Activated CD8-positive, alpha-beta memory T cell treated with anti-CD3 and anti-CD28 coated beads for 1 hour (primary cell): ENCODE results near the gene RAMP1.
"Not testable (repeated sequence)": the region's sequence is repeated elsewhere in the genome, so short reads cannot be mapped to it uniquely, and the experiment has no call there.

Experiments
- DNase-seq, 2 donors: peaks; one replicate each; pipeline ENCODE4 v3.0.0-alpha.2; 2020; ENCODE audit warnings: low read depth in 1 of 2; ENCODE audit errors: extremely low read depth in 1 of 2

RAMP1 gene

DNA sequence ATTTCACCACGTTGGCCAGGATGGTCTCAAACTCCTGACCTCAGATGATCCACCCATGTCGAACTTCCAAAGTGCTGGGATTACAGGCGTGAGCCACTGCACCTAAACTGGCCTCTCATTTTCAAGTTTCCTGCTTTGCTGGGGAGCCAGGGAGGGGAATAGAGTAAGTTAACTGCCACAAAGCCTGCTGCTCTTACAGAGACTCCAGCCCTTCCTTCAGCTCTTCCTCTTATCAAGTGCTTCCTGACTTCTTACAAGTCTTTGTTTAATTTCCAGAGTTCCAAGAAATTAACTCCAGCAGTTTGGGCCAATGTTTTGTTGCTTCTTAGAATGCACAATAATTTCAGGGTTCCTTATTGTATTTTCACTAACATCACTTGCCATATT, 83.1 kb downstream of the RAMP1 start:
- no peak for DNase-seq

- no peak for DNase-seq
Observed at GRCh38 chr2:237943395-237944094, 84.1 kb downstream of the RAMP1 start.

DNA sequence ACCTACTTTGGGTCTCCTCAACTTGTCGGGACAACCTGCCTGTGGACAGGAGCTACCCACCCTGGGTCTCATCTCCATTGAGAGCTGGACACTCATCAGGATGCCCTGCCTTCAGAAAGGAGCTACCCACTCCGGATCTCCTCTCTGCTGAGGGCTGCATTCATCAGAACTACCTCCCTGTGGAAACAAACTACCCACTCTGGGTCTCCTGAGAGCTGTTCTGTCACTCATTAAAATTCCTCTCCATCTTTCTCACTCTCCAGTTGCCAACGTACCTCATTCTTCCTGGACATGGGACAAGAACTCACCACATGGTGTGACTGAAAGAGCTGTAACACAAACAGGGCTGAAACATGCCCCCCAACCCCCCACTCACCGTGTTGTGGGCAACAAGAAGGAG, 84.9 kb downstream of the RAMP1 start:
- no peak for DNase-seq

GRCh38 chr2:237946423-237946822, 87.0 kb downstream of the RAMP1 start:
- DNase-seq = no peak

- DNase-seq = not testable (repeated sequence)
Observed at GRCh38 chr2:237951354-237951753, 91.9 kb downstream of the RAMP1 start.

GRCh38 chr2:237951878-237952277, 92.5 kb downstream of the RAMP1 start:
- DNase-seq = no peak

GRCh38 chr2:237952851-237953250, 93.4 kb downstream of the RAMP1 start:
- no peak for DNase-seq

- no peak for DNase-seq
Observed at GRCh38 chr2:237955640-237956401, 96.4 kb downstream of the RAMP1 start.

- no peak for DNase-seq
Observed at GRCh38 chr2:237956402-237956736, 96.9 kb downstream of the RAMP1 start.

- DNase-seq = no peak
Observed at GRCh38 chr2:237961637-237962036, 102.2 kb downstream of the RAMP1 start.
